D721Med (cell line): ENCODE data around the gene KIF6.

ENCODE experiments used
- DNase-seq: peaks from one replicate; pipeline ENCODE4 v3.0.0; 2011; ENCODE audit warnings: low spot score; ENCODE audit not compliant: insufficient read length
- FAIRE-seq: peaks from 2 replicates; lab custom pipeline; 2011; peaks lifted over from hg19 to GRCh38; lab: Jason Lieb, UNC
- CTCF ChIP-seq: IDR thresholded peaks from 2 replicates; pipeline ENCODE4 v1.5.1; 2012; ENCODE audit warnings: mild to moderate bottlenecking, control low read depth; ENCODE audit not compliant: insufficient read depth; ENCODE audit errors: missing control alignments

The KIF6 gene

DNA sequence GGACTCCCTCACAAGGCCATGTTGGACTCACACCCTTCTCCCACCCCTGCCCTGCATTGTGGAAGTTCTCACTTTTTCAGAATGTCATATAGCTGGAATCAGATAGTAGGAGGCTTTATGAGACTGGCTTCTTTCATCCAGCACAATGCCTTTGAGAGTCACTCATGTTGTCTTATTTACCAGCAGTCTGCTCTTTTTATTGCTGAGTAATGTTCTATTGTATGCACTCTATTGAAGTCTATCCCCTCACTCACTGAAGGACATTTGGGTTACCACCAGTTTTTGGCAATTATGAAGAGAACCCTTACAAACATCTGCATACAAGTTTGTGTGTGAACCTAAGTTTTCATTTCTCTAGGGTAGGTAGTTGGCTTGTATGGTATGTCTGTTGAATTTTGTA, 321.9 kb downstream of the KIF6 start:
- no peak for DNase-seq
- FAIRE-seq = no peak

GRCh38 chr6:39402239-39402751, 322.9 kb downstream of the KIF6 start:
- TF ChIP-seq CTCF = no peak
- DNase-seq (no peak), FAIRE-seq (no peak)

More for the DNA sequence above, 321.9 kb downstream of the KIF6 start:
- TF ChIP-seq CTCF = no peak

DNA sequence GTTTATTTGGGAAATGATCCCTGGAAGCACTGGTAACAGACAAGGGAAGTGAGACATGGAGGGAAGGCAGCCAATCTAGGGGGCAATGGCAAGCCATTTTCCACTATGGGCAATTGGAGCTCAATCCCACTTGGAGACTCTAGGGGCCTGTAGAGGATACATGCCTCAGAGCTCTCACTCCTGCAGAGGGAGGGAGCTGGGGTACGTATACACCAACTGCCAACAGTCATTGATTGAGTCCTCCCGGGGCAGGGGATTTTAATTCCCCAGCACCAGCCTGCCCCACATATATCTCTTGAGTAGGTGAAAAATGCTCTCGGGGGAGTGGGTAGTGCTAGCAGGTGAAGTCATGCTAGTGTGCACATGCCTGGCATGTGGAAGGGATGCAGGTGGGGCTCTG, 323.8 kb downstream of the KIF6 start:
- DNase-seq = no peak
- no peak for TF ChIP-seq CTCF
- no peak for FAIRE-seq

DNA sequence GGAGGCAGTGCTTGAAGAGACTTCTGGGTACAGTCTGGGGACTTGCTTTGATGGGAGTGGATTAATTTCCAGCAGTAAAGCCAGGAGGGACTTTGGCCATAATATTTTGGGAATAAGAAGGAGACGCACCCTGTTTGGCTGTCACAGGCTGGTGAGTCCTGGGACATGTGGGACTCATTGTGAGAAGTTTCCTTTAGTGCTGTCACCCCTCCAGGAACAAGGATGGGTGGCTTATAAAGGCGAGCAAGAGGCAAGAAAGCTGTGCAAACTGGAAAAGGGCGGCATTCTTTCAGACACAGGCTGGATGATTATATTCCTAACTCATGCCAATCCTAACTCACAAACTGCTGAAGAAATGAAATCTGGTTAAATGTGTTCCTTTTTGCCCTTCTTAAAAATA, 325.2 kb downstream of the KIF6 start:
- DNase-seq (no peak), FAIRE-seq (no peak)
- no peak for TF ChIP-seq CTCF

- TF ChIP-seq CTCF = no peak
- DNase-seq = no peak
- no peak for FAIRE-seq
Observed at GRCh38 chr6:39396854-39397253, 328.4 kb downstream of the KIF6 start.

GRCh38 chr6:39393075-39393474, 332.1 kb downstream of the KIF6 start:
- TF ChIP-seq CTCF = no peak
- no peak for FAIRE-seq

GRCh38 chr6:39391182-39391581, 334.0 kb downstream of the KIF6 start:
- TF ChIP-seq CTCF = no peak
- FAIRE-seq (no peak), DNase-seq (no peak)

More at GRCh38 chr6:39393075-39393474, 332.1 kb downstream of the KIF6 start:
- DNase-seq = no peak
